NCI-H1048 (cell line): ENCODE measurements around the gene HLF.

ENCODE experiments used
- DNase-seq: peaks from one replicate; lab custom pipeline; 2025; lab: John Stamatoyannopoulos, UW

HLF gene, protein sequence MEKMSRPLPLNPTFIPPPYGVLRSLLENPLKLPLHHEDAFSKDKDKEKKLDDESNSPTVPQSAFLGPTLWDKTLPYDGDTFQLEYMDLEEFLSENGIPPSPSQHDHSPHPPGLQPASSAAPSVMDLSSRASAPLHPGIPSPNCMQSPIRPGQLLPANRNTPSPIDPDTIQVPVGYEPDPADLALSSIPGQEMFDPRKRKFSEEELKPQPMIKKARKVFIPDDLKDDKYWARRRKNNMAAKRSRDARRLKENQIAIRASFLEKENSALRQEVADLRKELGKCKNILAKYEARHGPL

DNA sequence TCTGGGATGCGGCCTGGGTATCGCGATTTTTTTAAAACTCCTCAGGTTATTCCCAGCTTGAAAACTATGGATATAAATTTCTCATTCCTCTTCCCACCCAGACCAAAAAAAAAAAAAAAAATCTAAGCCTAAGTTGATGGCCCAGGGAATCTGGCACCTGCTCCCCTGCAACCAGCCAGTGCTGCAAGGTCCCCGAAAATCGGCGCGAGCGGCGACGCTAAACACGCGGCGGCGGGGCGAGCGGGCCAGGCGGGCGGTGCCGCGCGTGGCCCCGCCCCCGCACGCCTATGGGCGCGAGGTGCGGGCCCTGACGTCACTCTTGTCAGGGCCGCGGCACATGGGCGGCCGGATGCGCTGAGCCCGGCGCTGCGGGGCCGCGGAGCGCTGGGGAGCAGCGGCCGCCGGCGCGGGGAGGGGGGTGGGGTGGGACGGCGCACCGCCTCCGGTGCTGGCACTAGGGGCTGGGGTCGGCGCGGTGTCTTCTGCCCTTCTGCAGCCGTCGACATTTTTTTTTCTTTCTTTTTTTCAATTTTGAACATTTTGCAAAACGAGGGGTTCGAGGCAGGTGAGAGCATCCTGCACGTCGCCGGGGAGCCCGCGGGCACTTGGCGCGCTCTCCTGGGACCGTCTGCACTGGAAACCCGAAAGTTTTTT lies at the start of gene HLF:
Gene HLF, plus strand, starts transcription at position 316 of the 654 bp plus-strand sequence. CDS start 525 bp downstream, outside the sequence.
- DNase-seq, result peak; percentile 77

DNA sequence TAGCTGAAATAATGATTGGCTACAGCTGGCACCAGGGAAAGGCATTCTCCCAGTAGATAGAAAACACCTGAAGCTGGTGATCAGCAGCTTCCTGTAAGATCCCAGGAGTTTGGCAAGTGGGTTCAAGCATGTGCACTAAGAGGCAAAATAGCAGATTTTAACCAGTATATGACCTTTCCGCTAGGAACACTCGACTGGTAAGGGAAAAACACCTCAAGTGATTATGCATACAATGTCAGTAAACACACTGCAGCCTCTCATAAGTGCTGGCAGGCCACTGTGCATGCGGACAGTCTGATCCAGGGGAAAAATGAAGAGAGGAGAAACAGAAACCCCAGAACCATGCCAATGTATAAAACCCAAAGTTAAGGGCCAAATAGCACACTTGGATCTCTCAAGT lies 49.0 kb upstream of the HLF start:
- DNase-seq, result no peak

DNA sequence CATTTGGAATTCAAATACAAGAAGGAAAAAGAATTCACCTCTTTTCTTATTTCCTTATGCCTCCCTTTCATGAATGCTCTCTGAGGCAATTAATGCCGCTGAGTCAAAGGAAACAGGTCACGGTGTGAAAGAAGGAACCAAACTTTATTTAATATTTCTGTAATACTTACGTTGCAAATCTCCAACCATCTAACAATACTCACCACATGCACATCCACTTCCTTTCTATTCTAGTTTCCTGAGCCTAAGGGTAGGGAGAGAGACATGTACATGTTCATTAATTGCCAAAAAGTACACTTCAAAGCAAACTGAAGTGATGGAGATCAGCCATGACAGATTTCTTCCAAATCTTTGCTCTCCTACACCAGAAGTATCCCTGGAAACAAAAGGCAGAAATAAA lies 47.9 kb upstream of the HLF start:
- no peak for DNase-seq

DNA sequence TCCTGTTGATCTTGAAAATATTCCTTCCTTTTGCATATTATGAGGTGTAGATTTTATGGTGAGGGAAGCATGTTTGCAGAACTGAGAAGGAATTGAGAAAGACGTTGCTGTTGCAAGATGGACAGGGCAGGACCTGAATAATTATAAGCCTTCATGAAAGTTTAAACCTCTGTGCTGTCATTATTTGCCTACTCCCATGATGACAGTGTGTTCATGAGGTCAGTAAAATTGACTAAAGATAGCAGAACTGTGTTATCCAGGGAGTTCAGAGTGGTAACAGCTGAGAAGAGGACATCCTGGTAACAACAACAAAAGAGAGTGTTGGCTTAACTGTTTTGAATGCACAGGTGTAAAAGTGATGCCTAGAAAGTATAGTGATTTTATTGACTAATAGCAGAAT lies 45.3 kb upstream of the HLF start:
- no peak for DNase-seq

DNA sequence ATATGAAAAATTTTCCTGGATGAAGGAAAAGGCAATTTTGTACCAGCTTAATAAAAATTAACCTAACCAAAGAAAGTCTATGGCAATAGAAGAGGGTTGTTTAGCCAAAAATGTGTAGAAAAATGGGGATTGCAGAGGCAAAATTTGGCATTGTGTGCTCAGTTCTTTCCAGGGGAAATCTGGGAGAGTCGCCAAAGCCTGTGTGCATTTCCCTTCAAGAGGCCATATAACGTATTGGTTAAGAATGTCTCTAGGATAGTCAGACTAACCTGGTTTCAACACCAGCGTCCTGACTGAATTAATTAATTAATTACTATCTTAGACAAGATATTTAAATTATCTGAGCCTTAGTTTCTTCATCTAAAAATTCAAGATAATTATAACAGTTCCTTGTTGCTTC lies 44.8 kb upstream of the HLF start:
- DNase-seq, result no peak

DNA sequence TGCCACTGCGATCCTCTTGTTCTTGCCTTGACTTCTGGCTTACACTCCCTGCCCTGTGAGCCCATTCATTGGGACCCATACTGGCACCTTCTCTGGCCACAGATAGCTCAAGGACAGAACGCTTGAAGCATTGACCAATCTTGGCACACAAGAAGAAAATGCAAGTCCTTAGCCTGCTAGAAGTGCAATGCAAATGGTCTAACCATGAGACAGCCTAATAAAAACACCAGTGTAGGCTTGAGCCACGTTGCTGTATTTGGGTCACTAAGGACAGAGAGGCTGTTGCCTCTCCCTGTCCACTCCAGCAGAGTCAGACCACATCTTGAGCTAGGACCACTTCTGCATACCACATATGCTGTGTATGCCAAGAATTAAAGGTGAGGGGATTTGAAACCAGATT lies 41.2 kb upstream of the HLF start:
- DNase-seq, result no peak

DNA sequence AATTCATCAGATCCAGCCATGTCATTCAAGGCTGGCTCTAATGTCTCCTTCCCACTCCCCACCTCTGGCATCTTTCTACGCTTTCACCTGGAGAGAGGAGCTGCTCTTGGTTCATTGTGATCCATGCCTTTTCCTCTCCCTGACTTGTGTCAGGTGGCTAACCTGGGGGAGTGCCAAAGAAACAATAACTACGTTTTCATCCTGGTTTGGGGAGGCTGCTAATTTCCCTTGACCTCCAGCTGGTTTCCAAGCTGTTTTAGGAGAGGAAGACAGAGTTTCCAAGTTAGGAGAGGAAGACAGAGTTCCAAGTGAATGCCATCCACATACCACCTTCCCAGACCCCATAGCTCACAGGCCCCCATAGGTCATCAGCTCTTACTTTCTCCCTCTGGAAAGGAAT lies 40.0 kb upstream of the HLF start:
- DNase-seq, result no peak

DNA sequence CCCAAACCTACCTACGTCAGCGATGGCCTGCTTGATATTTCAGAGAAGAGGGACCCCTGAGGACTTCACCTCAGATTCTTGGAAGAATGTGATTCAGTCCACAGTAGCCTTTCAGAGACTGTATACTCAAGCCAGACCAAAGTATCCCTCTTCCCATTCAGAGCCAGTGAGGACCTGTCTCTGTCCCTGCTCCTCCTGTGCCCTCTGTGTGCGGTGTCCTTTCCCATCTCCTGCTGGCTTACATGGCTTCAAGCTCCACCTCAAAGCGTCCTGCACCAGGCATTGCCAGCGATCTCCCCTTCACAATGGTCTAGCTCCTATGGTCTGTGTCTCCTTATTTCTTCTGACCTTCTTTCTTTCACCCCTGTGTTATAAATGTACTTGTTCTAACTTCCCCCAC lies 39.5 kb upstream of the HLF start:
- no peak for DNase-seq

DNA sequence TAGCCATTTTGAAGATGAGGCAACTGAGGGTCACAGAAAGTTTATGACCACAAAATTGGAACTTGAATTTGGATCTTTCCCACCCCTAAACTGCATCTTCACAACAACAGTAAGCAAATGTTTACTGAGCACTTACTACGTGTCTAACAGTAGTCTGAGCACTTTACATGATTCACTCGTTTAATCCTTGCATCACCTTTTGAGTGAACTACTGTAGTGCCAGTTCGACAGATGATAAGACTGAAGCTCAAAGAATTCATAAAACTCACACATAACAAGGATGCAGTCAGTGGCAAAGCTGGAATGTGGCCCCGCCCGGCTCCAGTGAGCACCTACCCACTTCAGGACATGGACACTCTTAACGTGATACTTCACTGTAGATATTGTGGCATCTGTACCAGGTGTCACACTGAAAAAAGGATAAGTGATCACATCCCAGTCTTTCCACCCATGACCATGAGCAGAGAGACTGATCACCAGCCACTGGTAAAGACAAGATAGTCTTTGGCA lies 36.0 kb upstream of the HLF start:
- DNase-seq, result no peak

DNA sequence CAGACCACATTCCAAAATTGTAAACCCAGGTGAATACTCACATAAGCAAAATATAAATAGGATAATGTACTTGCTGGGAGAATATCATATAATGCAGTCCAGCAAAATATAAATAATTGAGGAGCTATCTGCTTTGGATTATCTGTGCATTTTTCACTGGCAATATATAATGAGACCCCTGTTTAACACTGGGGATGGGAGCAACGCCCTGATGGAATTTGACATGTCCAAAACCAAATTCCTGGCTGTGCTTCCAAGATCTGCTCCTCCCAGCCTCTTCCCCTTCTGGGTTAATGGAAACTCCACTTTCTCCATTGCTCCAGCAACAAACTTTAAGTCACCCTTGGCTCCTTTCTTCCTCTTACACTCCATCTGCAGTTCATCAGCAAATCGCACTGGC lies 35.5 kb upstream of the HLF start:
- no peak for DNase-seq

DNA sequence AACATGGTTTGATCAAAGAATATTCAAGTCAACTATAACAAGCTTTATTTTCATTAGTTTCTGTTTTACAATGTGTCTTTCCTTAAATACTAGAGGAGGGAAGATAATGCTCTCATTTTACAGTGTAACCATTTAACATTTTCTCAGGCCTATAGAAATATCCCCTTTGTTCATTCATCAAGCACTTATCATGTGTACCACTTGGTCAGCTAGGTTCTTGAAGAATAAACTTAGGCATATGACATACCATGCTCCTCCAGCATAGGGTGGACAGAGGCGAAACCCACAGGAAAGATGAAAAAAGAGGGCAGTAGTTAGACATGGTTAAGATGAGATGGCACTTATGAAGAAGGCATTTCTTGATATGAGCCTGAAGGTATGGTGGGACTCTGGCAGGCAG lies 34.0 kb upstream of the HLF start:
- no peak for DNase-seq

DNA sequence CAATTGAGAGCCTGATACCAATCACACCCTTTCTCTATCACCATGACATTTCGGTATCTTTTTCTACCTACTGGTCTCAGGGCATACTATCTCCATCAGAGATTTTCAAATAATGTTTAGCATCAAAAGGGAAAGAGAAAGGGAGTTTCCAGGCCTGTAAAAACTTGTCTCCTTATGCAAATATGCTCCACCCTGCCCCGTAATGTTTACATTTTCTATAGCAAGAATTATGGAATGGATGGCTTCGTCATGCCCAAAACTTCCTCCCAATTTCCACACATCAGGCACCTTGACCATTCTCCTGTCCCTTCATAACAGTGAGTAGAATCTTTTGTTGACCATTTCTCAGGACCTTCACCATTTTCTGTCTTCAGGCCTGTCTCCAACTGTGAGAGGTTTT lies 30.9 kb upstream of the HLF start:
- no peak for DNase-seq

DNA sequence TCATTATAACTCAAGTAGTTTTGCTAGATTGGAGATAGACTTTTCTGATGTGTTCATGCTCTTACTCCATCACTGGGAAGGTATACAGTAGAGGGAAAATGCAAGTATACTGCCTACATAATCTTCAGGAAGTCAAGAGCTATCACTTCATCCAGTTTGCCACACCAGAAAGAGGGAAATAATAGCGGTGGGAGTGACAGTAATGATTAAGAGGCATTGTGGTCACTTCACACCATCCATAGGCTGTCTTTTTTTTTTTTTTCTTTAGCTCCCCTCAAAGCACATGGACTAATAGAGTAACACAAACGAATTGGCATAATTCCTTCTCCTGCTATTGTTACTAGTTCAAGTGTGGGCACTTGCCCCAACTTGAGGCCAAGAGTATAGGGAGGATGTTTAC lies 28.4 kb upstream of the HLF start:
- no peak for DNase-seq

DNA sequence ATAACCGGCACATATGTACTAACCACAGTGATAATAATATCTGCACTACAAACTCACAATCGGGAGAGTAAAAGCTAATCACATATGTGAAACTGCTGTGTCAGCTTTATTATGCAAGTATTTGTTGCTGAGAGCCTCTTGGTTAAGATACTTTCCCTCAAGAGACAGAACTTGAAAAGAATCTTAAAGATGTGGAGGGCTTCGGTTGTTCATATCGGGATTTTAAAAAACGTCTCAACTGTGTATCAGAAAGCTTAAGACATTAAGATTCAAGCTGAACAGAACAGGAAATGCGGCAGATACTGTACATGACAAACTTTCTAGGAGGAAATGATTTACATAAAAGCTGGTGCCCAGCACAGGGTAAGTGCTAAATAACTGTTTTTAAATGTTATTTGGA lies 27.5 kb upstream of the HLF start:
- no peak for DNase-seq

DNA sequence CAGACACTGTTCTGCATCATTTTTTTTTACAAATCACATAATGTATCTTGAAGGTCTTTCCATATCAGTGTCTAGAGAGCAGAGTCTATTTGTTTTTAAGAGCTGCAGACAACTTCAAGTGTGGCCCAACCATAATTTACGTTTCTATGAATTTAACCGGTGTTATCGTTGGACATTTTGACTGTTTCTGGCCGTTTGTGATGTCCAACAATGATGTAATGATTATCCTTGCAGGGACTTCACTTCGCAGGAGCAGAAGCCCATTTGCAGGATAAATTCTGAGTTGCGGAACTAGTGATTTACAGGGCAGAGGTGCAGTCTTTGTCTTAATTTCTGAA lies 26.9 kb upstream of the HLF start:
- DNase-seq, result no peak

DNA sequence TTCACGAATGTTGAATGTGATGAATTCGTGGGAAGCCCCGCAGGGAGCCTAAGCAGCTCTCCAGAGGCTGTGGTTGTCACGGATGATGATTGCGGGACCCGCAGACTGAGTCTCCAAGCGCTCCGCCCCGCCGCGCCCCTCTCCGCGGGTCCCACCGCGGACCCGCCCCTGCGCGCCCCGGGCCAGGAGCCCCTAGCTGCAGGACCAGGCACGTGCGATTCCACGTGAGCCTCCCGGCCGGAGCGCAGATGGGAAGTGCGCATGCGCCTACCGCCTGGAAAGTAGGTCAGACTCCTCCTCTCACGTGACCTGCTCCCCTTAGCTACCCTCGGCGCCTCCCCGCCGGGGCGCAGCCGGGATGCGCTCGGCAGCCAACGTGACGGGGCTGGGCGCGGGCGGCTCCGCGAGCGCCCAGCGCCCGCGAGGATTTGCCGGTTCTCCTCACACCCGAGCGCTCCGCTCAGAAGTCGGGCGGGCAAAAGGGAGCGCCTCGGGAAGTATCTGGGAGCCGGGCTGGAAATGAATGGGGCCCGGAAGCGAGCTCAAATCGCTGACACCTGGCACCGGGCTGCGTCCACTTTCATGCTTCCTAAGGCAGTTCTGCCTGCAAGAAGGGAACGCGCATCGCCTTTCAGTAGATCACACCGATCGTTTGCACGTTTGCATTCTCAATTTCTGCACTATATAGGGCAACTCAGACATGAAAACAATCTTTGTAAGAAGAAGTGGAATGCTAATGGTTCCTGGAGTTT lies 26.4 kb upstream of the HLF start:
- DNase-seq, result peak; percentile 96

DNA sequence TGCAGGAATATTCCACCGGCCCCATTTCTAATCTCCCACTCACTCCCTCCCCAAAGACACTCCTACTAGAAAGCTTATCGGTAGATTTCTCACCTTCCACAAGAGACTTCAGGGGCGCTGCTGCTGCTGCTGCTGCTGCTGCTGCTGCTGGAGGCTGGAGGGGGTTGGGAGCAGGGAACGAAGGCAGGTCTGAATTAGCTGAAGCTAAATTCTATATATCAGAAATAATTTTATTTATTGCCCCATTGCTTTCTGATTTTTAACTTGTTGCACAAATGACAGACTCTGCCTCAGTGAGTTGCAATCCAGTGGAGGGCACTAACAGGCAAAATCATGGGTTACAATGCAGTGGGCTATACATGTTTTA lies 25.8 kb upstream of the HLF start:
- DNase-seq, result peak; percentile 9

DNA sequence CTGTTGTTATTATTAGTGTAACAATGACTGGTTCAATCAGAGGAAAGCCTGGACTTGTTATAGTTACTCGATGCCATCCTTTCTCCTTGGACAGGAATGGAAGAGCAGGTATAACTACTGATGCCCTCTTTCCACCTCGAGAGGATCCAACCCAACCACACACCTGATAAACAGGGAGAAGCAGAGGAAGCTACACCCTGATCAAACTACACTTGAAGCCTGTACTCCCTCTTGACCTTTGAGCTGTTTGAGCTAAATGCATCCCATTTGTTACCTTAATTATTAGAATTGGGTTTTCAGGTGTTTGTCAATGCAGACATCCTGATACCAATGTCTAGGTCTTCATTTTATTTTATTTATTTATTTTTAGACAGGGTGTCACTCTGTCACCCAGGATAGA lies 23.7 kb upstream of the HLF start:
- DNase-seq, result no peak

DNA sequence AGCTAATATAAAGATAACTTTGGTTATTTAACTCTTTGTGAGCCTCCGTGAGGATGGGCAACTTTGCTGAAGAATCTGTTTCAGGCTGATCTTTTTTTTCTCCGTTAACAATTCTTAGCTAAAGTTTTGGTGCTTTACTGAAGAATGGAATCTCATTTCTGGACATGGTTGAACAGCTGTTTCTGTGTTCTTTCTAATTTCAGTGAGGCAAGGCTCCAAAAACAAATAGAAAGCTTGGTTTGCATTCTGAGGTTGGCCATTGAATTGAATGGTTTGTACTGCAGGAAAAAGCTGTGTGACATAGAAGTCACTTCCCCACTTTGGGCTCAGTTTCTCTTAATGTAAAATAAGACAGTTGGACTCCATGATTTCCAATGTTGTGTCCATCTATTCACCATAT lies 22.3 kb upstream of the HLF start:
- DNase-seq, result no peak

DNA sequence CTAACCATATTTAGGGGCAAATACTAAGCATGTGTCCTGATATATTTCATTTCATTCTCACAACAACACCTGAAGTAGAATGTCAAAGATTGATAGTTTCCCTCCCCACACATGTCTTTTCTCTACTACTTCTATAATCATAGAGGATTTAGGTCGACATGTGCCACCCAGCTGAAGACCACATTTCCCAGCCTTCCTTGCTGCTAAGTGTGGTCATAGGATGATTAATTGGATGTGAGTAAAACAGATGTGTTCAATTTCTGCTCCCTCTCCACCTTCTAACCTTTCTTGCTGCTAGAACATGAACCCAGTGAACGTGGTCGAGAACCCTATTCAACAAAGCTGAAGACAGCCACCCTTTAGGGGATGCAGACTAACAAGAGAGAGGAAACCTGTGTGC lies 18.8 kb upstream of the HLF start:
- no peak for DNase-seq

DNA sequence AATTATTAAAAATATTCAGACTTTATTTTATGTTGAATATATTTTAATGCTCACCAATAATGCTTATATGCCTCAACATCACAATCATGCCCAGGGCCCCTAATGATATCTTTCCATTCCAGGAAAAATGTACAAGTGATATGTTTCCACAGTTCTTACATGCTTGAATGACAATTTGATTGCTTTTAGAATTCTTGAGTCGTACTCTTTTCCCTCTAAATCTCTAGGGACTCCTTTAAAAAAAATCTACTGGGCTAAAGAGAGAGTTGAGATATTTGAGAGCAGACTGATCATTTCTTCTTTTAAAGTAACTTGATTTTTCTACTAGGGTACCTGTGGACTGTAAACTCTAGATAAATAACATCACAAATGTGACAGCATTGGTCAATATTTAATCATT lies 18.2 kb upstream of the HLF start:
- no peak for DNase-seq

DNA sequence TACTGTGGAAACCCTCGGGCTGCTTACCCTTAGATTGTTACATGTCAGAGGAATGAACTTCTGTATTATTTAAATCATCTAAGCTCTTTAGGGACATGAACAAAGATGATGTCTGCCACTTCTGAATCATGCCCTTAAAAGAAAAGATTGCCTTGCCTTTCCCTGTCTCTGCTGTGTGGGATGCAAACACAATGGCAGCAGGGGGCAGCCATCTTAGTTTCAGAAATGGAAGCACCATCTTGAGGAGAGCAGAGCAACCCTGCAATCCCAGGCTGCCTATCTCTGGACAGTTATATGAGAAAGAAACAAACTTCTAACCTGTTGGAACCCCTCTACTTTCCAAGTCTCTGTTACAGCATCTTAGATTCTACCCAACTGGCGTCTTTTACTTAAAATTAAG lies 16.7 kb upstream of the HLF start:
- DNase-seq, result no peak

DNA sequence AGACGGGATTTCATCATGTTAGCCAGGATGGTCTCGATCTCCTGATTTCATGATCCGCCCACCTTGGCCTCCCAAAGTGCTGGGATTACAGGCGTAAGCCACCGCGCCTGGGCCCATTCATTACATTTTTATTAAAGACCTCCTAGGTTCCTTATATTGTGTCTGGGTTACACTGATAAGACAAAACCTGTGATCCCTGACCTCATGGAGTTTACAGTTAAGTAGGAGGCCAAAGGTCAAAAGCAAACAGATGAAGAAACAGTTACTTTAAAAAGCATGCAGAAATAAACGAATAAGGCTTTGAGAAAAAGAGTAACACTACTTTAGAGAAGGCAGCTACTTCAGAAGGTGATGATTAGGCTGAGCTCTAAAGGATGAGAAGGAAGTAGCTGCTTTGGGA lies 14.9 kb upstream of the HLF start:
- DNase-seq, result no peak
